Mesangial cell (primary cell): ENCODE results near the gene SNRPD2. TPM values are rescaled to one million over a fixed set of nuclear protein-coding genes. Genes with fewer than 3 reads are reported as not detected.

ENCODE experiments used
- total RNA-seq: library from RNA; depleted of rRNA; stranded (reverse); fragments of >200 nt; gene quantifications from 2 replicates; pipeline ENCODE4 v1.2.3, GENCODE V29; 2015

The SNRPD2 gene
- total RNA-seq, result 134 and 228 TPM in 2 replicates

GRCh38 chr19:45691516-45692186 is at the start of gene SNRPD2:
SNRPD2 (minus strand) TSS chr19:45691953; CDS start chr19:45691888, 65 bp downstream.

DNA sequence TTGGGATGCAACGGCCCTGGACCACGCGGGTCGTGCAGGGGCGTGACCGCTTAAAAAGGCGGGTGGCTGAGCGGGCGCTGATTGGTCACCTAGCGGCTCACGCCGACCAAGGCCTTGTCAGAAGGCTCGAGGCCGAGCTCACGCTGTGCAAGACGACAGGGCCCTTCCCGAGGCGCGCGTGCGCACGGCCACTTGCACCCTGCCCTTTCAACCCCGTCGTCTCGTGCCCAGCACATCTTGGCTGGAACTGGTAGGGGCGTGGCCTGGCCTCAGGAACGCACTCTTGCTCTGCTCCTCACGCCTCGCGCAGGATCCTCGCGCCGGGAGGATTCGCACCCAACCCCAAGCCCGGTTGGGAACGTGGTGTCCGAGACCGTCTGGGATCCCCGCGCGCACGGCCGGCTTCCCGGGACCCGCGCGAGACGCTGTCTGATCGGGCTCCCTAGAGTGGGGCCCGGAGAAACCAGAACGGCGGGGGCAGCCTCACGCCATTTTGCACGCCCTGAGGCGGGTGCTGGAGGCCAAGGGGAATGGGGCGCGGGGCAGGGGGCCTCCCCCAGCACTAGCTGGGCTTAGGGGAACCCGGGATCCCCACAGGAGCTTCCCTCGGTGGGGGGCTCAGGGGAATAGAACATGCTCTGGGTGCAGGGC is 41.5 kb upstream of the SNRPD2 start, which contains the start of gene MEIOSIN:
Gene MEIOSIN, plus strand, starts transcription at position 280 of the 651 bp plus-strand sequence. CDS start 1,938 bp downstream, outside the sequence.

GRCh38 chr19:45730368-45731288 is 38.9 kb upstream of the SNRPD2 start, which contains the start of gene FBXO46:
FBXO46 (minus strand) TSS chr19:45730896; CDS start chr19:45713495, 17,401 bp downstream.

DNA sequence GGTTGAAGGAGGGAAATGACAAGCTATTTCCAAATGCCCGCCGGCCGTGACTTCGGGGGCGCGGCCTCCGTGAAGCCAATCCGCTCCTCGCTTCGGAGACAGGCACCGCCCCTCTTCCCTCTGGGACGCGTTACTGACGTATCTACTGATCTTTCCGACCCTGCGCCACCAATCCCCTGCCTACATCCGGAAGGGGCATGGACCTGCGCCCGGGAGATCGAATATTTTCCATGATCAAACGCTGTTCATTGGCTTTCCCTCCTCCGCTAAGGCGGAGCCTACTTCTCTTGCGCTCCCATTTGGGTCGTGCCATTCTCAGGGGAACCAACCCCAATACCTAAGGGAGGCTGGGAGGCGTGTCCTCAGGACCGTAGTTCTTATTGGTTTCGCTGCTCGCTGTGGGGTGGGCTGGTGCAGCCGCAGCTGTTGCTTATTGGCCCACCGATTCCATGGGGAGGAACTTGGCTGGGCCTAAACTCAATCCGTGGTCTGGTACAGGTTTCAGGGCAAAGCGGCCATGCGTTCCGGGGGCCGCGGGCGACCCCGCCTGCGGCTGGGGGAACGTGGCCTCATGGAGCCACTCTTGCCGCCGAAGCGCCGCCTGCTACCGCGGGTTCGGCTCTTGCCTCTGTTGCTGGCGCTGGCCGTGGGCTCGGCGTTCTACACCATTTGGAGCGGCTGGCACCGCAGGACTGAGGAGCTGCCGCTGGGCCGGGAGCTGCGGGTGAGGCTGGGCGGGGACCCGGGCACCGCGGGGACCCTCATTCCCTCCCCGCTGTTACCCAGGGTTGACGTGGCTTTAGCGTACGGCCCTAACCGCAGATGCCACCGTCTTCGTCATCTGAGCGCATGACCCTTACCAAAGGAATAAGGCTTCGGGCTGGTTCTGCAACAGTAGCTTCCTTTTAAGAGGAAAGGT is 693 bp upstream of the SNRPD2 start, which contains the start of gene QPCTL:
Gene QPCTL, plus strand, starts transcription at position 480 of the 919 bp plus-strand sequence. Its CDS starts 38 bp downstream, at position 518.

DNA sequence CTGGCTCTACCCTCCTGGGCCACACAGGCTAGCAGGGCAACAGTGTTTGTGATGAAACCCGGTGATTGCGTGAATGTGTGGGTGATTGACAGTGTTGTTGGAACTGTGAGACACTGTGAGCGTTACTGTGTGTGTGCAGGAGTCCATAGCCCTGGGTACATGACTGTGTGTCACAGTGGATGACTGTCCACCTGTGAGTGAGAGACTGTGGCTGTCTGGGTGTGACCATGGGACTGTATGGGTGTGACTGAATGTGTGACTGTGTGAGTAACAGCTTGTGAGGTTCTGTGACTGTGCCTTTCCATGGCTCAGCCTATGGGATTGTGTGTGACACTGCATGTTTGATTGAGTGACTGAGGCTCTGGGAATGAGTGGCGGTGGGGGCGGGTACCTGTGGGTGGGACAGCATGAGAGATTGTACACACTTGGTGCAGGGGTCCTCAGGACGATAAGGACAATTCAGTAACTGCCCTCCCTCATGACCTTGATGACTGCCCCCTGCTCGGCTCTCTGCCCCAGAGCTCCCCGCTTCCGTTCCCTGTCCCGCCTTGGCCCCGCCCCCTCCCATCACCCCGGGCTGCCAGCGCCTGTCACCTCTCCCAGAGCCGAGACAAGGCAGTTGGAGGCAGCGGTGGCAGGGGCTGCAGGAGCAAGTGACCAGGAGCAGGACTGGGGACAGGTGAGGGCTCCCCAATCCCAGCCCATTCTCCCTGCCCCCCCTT is 24.0 kb downstream of the SNRPD2 start, which contains the start of gene GIPR:
Gene GIPR, plus strand, starts transcription at position 602 of the 722 bp plus-strand sequence. CDS start 1,300 bp downstream, outside the sequence.

GRCh38 chr19:45638930-45639729 is 52.6 kb downstream of the SNRPD2 start, which contains the start of gene EML2:
EML2 (minus strand) TSS chr19:45639397; CDS start chr19:45639376, 21 bp downstream.

Other genes starting within 250 kb of the SNRPD2 start
- gene FOSB, start 224.0 kb downstream of the SNRPD2 start, total RNA-seq, result 15.2 and 20.0 TPM in 2 replicates
- 11.7 and 24.2 TPM in 2 replicates for gene RTN2, start 194.9 kb downstream of the SNRPD2 start, total RNA-seq
- 1.0 TPM in 1 of 2 replicates, not detected in the other for gene PPM1N, start 193.5 kb downstream of the SNRPD2 start, total RNA-seq
- gene VASP, start 184.5 kb downstream of the SNRPD2 start, total RNA-seq, result 140 and 199 TPM in 2 replicates
- 8.5 and 11.9 TPM in 2 replicates for gene OPA3, start 107.2 kb downstream of the SNRPD2 start, total RNA-seq
- not detected in 2 replicates for gene GPR4, start 89.7 kb downstream of the SNRPD2 start, total RNA-seq
- 16.4 and 17.9 TPM in 2 replicates for gene EML2, start 52.6 kb downstream of the SNRPD2 start, total RNA-seq
- gene GIPR, start 23.7 kb downstream of the SNRPD2 start, total RNA-seq, result 0.51 TPM in 1 of 2 replicates, not detected in the other
- gene QPCTL, start 713 bp upstream of the SNRPD2 start, total RNA-seq, result 22.2 and 29.7 TPM in 2 replicates
- gene FBXO46, start 38.9 kb upstream of the SNRPD2 start, total RNA-seq, result 11.9 and 15.3 TPM in 2 replicates
- gene MEIOSIN, start 41.5 kb upstream of the SNRPD2 start, total RNA-seq, result not detected in 2 replicates
- 14.2 and 26.9 TPM in 2 replicates for gene SIX5, start 77.3 kb upstream of the SNRPD2 start, total RNA-seq
- gene DMPK, start 90.5 kb upstream of the SNRPD2 start, total RNA-seq, result 8.5 and 23.1 TPM in 2 replicates
- gene DMWD, start 100.9 kb upstream of the SNRPD2 start, total RNA-seq, result 35.0 and 39.7 TPM in 2 replicates
- gene RSPH6A, start 123.4 kb upstream of the SNRPD2 start, total RNA-seq, result under 0.01 TPM in 1 of 2 replicates, not detected in the other
- 45.0 and 54.6 TPM in 2 replicates for gene SYMPK, start 171.2 kb upstream of the SNRPD2 start, total RNA-seq
- 0.33 and 1.4 TPM in 2 replicates for gene FOXA3, start 172.4 kb upstream of the SNRPD2 start, total RNA-seq
- gene IRF2BP1, start 194.2 kb upstream of the SNRPD2 start, total RNA-seq, result 28.0 and 39.0 TPM in 2 replicates
- 3.6 and 5.5 TPM in 2 replicates for gene MYPOP, start 210.7 kb upstream of the SNRPD2 start, total RNA-seq
- gene NANOS2, start 222.8 kb upstream of the SNRPD2 start, total RNA-seq, result not detected in 2 replicates